ENCODE measurements around the gene NAP1L5. TPM values are rescaled to one million over a fixed set of nuclear protein-coding genes. Genes with fewer than 3 reads are reported as not detected.

NAP1L5 gene
- total and polyA plus RNA-seq, 2 of the 13 experiments (the other 11 are each of a cell fraction or from before 2014, with no cell fraction given), result 1.3 to 1.6 TPM

GRCh38 chr4:88706574-88706973 is 8.9 kb upstream of the NAP1L5 start:
- Histone ChIP-seq H2AFZ (ENCODE audit: low read length) (no peak overlapping the region), H3K4me2 (ENCODE audit: low read depth, low read length) (no peak overlapping the region), H4K20me1 (ENCODE audit: insufficient read depth, low read length) (no peaks in the 10 kb centered on the region), H3K9me3 (ENCODE audit: low read length) (no peaks in the 10 kb centered on the region), H3K27ac (ENCODE audit: extremely low read length, insufficient read depth, low read length) (no peak overlapping the region), H3K79me2 (ENCODE audit: insufficient read depth, low read length) (no peaks in the 10 kb centered on the region), H3K4me1 (ENCODE audit: insufficient read depth, low read length) (no peaks in the 10 kb centered on the region), H3K9ac (ENCODE audit: insufficient read depth, low read depth, low read length) (no peak overlapping the region), H3K36me3 (replicated peaks in 1 of 2; ENCODE audit: control insufficient read depth in 1 of 2, insufficient read depth in 2 of 2, low read length in 2 of 2) (no peaks in the 10 kb centered on the region), H3K4me3 (replicated peaks in 1 of 3; ENCODE audit: insufficient read depth in 1 of 3, low read depth in 2 of 3, low read length in 3 of 3) (no peak overlapping the region), H3K27me3 (ENCODE audit: control insufficient read depth in 1 of 2, insufficient read depth in 2 of 2, low read length in 2 of 2) (no peaks in the 10 kb centered on the region)
- in situ Hi-C loops (cut with HindIII; ENCODE audit: extremely low pct_ligation_motif_present, low pct_unique_long_range_greater_than_20kb) (loop anchor here (5.0 to 10.0 kb wide), 2 partner anchors 86 to 318 kb away; no protein-coding TSS in a partner anchor), intact Hi-C loops (cut with micrococcal nuclease; ENCODE audit: unreplicated experiment) (loop anchor here (1.0 kb wide), 2 partner anchors 85 to 318 kb away; no protein-coding TSS in a partner anchor)
- BruUV-seq (replicated peaks), result no TSS peak
- ATAC-seq (peak; percentile 92), FAIRE-seq (peak; percentile 53), DNase-seq (ENCODE audit: low spot score) (peak; percentile 53)
- CTCF ChIA-PET (ENCODE audit: low intra/inter-chr PET ratio, low total read pairs), result interaction anchor here (0.7 to 1.5 kb wide), 3 partner anchors 108 to 319 kb away, joined by 3 to 13 read pairs (median 3); no protein-coding TSS in a partner anchor
- POLR2A ChIA-PET, result no interaction called here
- WGBS (ENCODE audit: low lambda C conversion rate), result 70% methylated on average over 8 of the region's 9 CpGs
- TF ChIP-seq ARHGAP35 (CRISPR knock-in tag; IDR thresholded peaks at IDR 0.05; ENCODE audit: borderline replicate concordance) (no peak), STAG1 (CRISPR knock-in tag; IDR thresholded peaks at IDR 0.05) (peak; percentile 88), FOXA1 (IDR thresholded peaks at IDR 0.05) (no peak), FOXA1 (CRISPR knock-in tag; IDR thresholded peaks at IDR 0.05) (0 out of 2 replicates have a peak, but pooled peaks have one; percentile 20), SKI (IDR thresholded peaks at IDR 0.05; ENCODE audit: partially characterized antibody) (no peak), ZNF17 (CRISPR knock-in tag; IDR thresholded peaks at IDR 0.05) (no peak), ZNF563 (CRISPR knock-in tag; IDR thresholded peaks at IDR 0.05) (no peak), ZNF510 (CRISPR knock-in tag; IDR thresholded peaks at IDR 0.05; ENCODE audit: low read depth) (no peak), KLF9 (CRISPR knock-in tag; IDR thresholded peaks at IDR 0.05; ENCODE audit: low read depth) (no peak), ZNF33B (CRISPR knock-in tag; IDR thresholded peaks at IDR 0.05) (no peak), CBX5 (CRISPR knock-in tag; IDR thresholded peaks at IDR 0.05; ENCODE audit: borderline replicate concordance) (no peak), MYPOP (CRISPR knock-in tag; IDR thresholded peaks at IDR 0.05) (no peak), HMG20B (CRISPR knock-in tag; conservative IDR thresholded peaks at IDR 0.05) (no peak), ZNF549 (CRISPR knock-in tag; IDR thresholded peaks at IDR 0.05) (no peak), ZC3H4 (CRISPR knock-in tag; IDR thresholded peaks at IDR 0.05; ENCODE audit: borderline replicate concordance) (no peak), HOXD1 (CRISPR knock-in tag; IDR thresholded peaks at IDR 0.05) (no peak)
- TF ChIP-seq, protein P1, sequence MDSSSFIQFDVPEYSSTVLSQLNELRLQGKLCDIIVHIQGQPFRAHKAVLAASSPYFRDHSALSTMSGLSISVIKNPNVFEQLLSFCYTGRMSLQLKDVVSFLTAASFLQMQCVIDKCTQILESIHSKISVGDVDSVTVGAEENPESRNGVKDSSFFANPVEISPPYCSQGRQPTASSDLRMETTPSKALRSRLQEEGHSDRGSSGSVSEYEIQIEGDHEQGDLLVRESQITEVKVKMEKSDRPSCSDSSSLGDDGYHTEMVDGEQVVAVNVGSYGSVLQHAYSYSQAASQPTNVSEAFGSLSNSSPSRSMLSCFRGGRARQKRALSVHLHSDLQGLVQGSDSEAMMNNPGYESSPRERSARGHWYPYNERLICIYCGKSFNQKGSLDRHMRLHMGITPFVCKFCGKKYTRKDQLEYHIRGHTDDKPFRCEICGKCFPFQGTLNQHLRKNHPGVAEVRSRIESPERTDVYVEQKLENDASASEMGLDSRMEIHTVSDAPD (CRISPR knock-in tag; IDR thresholded peaks at IDR 0.05), result no peak
- TF ChIP-seq, protein P2, sequence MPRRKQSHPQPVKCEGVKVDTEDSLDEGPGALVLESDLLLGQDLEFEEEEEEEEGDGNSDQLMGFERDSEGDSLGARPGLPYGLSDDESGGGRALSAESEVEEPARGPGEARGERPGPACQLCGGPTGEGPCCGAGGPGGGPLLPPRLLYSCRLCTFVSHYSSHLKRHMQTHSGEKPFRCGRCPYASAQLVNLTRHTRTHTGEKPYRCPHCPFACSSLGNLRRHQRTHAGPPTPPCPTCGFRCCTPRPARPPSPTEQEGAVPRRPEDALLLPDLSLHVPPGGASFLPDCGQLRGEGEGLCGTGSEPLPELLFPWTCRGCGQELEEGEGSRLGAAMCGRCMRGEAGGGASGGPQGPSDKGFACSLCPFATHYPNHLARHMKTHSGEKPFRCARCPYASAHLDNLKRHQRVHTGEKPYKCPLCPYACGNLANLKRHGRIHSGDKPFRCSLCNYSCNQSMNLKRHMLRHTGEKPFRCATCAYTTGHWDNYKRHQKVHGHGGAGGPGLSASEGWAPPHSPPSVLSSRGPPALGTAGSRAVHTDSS (CRISPR knock-in tag; conservative IDR thresholded peaks at IDR 0.05), result no peak
- TF ChIP-seq, protein P3, sequence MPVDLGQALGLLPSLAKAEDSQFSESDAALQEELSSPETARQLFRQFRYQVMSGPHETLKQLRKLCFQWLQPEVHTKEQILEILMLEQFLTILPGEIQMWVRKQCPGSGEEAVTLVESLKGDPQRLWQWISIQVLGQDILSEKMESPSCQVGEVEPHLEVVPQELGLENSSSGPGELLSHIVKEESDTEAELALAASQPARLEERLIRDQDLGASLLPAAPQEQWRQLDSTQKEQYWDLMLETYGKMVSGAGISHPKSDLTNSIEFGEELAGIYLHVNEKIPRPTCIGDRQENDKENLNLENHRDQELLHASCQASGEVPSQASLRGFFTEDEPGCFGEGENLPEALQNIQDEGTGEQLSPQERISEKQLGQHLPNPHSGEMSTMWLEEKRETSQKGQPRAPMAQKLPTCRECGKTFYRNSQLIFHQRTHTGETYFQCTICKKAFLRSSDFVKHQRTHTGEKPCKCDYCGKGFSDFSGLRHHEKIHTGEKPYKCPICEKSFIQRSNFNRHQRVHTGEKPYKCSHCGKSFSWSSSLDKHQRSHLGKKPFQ (CRISPR knock-in tag; IDR thresholded peaks at IDR 0.05; ENCODE audit: insufficient replicate concordance), result no peak
- TF ChIP-seq, protein P4, sequence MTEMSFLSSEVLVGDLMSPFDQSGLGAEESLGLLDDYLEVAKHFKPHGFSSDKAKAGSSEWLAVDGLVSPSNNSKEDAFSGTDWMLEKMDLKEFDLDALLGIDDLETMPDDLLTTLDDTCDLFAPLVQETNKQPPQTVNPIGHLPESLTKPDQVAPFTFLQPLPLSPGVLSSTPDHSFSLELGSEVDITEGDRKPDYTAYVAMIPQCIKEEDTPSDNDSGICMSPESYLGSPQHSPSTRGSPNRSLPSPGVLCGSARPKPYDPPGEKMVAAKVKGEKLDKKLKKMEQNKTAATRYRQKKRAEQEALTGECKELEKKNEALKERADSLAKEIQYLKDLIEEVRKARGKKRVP (CRISPR knock-in tag; IDR thresholded peaks at IDR 0.05), result no peak

All from HepG2 (cell line).